ENCODE data around the gene ZDHHC14. TPM values are rescaled to one million over a fixed set of nuclear protein-coding genes. Genes with fewer than 3 reads are reported as not detected.

Gene ZDHHC14
- total and polyA plus RNA-seq, 2 of the 8 experiments (the other 6 are each of a cell fraction or from before 2014, with no cell fraction given) = 2.9 to 5.3 TPM

GRCh38 chr6:157688275-157688959 lies 307.4 kb downstream of the ZDHHC14 start (continued):
- no peak for TF ChIP-seq CTBP2 (IDR thresholded peaks at IDR 0.05; ENCODE audit: borderline replicate concordance, insufficient read depth, insufficient read length, low read length)
- no peak for TF ChIP-seq MAX (IDR thresholded peaks at IDR 0.05)
- no peak for TF ChIP-seq TCF12 (IDR thresholded peaks at IDR 0.05; ENCODE audit: low read depth, low read length)
- TF ChIP-seq TAF1 (IDR thresholded peaks at IDR 0.05; ENCODE audit: low read depth, low read length) = no peak
- no peak for TF ChIP-seq CBX5 (IDR thresholded peaks at IDR 0.05; ENCODE audit: low read depth, low read length)
- no peak for TF ChIP-seq RFX5 (IDR thresholded peaks at IDR 0.05; ENCODE audit: borderline replicate concordance, low read depth, low read length)
- TF ChIP-seq SAP30 (IDR thresholded peaks at IDR 0.05; ENCODE audit: insufficient read depth, insufficient replicate concordance, low read length) = no peak
